Measurements from ENCODE around the gene CFAP99.

- no peak for TF ChIP-seq CTCF (IDR thresholded peaks at IDR 0.05; ENCODE audit: low read depth, low read length, poor library complexity, severe bottlenecking)
- TF ChIP-seq EZH2phosphoT487 (IDR thresholded peaks at IDR 0.05; ENCODE audit: borderline replicate concordance, low read length): no peak
Measured at GRCh38 chr4:2408401-2408958, 10.3 kb upstream of the CFAP99 start.
